Epithelial cell of proximal tubule (primary cell): ENCODE results near the gene NEU1. TPM values are rescaled to one million over a fixed set of nuclear protein-coding genes. Genes with fewer than 3 reads are reported as not detected.
"Not testable (repeated sequence)": the region's sequence is repeated elsewhere in the genome, so short reads cannot be mapped to it uniquely, and the experiment has no call there.

Experiments
- DNase-seq: peaks from one replicate; pipeline ENCODE4 v3.0.0-alpha.2; 2011; ENCODE audit warnings: low read depth
- H3K4me3 ChIP-seq: 2 replicates; pipeline ENCODE4 v1.5.1; 2011; ENCODE audit warnings: low read depth, mild to moderate bottlenecking, low read length
- CTCF ChIP-seq: conservative IDR thresholded peaks from 2 replicates; pipeline ENCODE4 v1.5.1; 2012; ENCODE audit warnings: low read depth, mild to moderate bottlenecking, low read length
- total RNA-seq: library from RNA; depleted of rRNA; stranded (reverse); fragments of >200 nt; gene quantifications from 2 replicates; pipeline ENCODE4 v1.2.3, GENCODE V29; 2015

The NEU1 gene
- total RNA-seq = 65.2 and 68.6 TPM in 2 replicates

DNA sequence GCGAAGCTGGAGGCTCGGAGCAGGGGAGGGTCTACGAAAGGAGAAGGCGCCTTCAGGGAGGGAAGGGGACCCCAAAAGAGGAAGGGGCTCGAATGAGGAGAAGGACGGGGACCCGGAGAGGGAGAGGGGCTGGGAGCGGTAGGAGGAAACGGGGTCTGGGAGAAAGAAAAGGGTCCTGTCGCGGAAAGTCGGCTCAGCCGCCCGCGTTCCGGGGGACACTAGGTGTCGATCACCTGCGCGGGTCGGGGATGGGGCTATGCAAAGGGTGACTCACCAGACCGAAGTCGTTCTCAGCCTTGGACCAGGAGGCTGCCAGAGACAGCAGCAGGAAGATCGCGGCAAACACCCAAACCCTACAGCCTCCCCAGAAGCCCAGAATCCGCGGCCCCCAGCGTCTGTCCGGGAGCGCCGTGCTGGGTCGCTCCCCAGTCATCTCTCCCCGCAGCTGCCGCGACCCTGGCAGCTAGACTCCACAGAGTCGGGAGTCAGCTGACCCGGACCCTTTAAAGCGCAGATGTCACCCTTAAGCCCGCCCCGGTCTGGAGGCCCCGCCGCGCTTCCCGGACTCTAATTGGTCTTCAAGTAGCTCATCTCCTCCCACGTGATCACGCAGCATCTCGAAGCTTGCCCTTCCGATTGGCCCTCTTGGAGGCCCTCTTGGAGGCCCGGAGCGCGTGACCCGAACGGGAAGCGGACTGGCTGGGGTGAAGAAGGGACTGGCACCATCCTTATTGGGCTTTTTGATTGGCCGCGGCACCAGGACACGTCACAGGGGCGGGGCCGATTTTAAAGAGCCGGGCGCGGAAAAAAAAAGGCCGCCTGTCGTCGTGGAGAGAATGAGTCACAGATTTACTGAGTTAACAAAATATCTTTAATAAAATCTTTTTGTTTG lies at the start of gene NEU1:
Gene NEU1, minus strand, starts transcription at position 478 of the 892 bp plus-strand sequence. Its CDS starts 45 bp downstream, at position 433.
- H3K4me3 ChIP-seq = peak within 1 kb of the TSS; percentile 90
- DNase-seq = peak; percentile 99
- TF ChIP-seq CTCF = no peak

- no peak overlapping the region for H3K4me3 ChIP-seq
- TF ChIP-seq CTCF = no peak
- no peak for DNase-seq
Measured at GRCh38 chr6:31911826-31912585, 49.4 kb upstream of the NEU1 start.

DNA sequence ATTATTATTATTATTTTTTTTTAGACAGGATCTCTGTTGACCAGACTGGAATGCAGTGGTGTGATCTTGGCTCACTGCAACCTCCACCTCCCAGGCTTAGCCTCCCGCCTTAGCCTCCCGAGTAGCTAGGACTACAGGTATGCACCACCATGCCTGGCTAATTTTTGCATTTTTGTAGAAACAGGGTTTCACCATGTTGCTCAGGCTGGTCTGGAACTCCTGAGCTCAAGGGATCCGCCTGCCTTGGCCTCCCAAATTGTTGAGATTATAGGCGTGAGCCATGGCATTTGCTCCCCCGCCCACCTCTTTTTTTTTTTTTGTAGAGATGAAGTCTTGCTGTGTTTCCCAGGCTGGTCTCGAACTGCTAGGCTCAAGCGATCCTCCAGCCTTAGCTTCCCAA lies 46.7 kb upstream of the NEU1 start:
- not testable (repeated sequence) for DNase-seq

GRCh38 chr6:31908791-31909190 lies 46.2 kb upstream of the NEU1 start:
- TF ChIP-seq CTCF = no peak
- no peak overlapping the region for H3K4me3 ChIP-seq
- no peak for DNase-seq

More for the DNA sequence above, 46.7 kb upstream of the NEU1 start:
- not testable (repeated sequence) for H3K4me3 ChIP-seq

DNA sequence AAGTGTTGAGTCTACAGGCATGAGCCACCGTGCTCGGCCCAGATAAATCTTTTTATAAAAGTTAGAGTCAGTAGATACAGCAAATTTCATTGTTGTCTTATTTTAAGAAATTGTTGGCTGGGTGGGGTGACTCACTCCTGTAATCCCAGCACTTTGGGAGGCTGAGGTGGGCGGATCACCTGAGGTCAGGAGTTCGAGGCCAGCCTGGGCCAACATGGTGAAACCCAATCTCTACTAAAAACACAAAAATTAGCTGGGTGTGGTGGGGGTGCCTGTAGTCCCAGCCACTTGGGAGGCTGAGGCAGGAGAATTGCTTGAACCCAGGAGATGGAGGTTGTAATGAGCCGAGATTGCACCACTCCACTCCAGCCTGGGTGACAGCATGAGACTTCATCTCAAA lies 45.6 kb upstream of the NEU1 start:
- not testable (repeated sequence) for DNase-seq

DNA sequence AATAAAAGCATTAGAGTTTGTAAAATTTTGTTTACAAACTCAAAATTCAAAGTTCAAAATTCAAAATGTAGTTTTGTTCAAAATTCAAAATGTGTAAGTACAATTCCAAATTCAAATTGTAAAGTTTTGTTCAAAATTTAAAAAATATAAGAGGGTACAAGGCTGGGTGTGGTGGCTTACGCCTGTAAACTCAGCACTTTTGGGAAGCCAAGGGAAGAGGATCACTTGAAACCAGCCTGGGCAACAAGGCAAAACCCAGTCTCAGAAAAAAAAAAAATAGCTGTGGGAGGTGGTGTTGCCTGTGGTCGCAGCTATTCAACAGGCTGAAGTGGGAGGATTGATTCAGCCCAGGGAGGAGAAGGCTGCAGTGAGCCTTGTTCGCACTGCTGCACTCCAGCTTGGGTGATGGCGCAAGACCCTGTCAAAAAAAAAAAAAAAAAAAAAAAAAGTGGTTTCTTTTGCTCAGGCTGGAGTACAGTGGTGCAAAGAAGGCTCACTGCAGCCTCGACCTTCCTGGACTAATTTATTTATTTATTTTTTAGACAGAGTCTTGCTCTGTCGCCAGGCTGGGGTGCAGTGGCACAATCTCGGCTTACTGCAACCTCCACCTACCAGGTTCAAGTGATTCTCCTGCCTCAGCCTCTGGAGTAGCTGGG lies 44.7 kb upstream of the NEU1 start:
- DNase-seq = no peak
- no peak overlapping the region for H3K4me3 ChIP-seq

More for the DNA sequence above, 45.6 kb upstream of the NEU1 start:
- H3K4me3 ChIP-seq = not testable (repeated sequence)

DNA sequence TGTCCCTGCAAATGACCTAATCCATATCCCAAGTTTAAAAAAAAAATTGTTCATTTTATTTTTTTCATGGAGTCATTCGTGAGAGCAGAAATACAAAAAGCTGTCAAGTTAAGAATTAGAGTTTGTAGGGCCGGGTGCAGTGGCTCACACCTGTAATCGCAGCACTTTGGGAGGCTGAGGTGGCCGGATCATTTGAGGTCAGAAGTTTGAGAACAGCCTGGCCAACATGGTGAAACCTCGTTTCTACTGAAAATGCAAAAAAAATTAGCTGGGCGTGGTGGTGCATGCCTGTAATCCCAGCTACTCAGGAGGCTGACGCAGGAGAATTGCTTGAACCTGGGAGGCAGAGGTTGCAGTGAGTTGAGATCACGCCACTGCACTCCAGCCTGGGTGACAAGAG lies 44.1 kb upstream of the NEU1 start:
- DNase-seq, H3K4me3 ChIP-seq: not testable (repeated sequence)

More for the DNA sequence above, 44.7 kb upstream of the NEU1 start:
- TF ChIP-seq CTCF = no peak

DNA sequence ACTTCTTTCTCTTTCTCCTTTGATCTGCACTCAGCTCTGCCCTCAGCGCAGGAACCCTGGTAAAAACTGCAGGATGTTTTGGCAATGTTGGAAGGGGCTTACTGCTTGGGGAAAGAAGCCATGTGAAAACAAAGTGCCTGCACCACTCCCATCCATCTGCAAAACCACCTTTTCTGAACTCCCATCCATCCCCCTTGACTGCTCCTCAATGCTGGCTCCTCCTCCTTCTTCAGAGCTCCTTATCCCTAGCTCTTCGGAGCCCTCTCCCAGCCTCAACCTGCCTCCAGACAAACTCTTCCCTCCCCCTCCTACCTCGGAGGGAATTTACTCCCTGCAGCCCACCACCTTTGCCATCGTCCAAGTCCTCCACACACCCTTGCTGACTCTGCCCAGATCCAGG lies 43.5 kb upstream of the NEU1 start:
- no peak overlapping the region for H3K4me3 ChIP-seq
- no peak for DNase-seq
- TF ChIP-seq CTCF = no peak
